ENCODE data around the gene NTRK2.

Gene NTRK2

DNA sequence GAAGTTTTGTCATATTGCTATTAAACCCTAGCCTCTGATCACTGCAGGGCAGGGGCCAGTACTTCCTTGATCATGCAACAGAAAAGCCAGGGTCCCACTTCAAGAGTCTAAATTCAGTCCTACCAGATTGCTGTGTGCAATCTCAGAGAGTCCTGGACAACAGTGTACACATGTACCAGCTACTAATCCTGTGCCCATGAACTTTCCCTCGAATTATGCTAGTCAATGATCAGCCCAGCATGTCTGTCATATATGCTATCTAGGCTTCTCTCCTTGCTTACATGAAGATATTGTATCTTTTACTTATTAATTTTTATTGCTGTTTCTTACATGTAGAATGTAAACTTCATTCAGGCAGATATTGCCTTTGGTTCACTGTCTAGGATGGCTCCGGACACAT is 367.0 kb downstream of the NTRK2 start:
- TF ChIP-seq, protein P1, sequence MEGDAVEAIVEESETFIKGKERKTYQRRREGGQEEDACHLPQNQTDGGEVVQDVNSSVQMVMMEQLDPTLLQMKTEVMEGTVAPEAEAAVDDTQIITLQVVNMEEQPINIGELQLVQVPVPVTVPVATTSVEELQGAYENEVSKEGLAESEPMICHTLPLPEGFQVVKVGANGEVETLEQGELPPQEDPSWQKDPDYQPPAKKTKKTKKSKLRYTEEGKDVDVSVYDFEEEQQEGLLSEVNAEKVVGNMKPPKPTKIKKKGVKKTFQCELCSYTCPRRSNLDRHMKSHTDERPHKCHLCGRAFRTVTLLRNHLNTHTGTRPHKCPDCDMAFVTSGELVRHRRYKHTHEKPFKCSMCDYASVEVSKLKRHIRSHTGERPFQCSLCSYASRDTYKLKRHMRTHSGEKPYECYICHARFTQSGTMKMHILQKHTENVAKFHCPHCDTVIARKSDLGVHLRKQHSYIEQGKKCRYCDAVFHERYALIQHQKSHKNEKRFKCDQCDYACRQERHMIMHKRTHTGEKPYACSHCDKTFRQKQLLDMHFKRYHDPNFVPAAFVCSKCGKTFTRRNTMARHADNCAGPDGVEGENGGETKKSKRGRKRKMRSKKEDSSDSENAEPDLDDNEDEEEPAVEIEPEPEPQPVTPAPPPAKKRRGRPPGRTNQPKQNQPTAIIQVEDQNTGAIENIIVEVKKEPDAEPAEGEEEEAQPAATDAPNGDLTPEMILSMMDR (conservative IDR thresholded peaks at IDR 0.05; ENCODE audit: low read depth, low read length): no peak
- DNase-seq (ENCODE audit: low read depth): no peak
- H3K4me3 ChIP-seq (ENCODE audit: low read length): no peak overlapping the region

GRCh38 chr9:85038061-85038460 is 368.5 kb downstream of the NTRK2 start:
- H3K4me3 ChIP-seq (ENCODE audit: low read length): no peak overlapping the region
- TF ChIP-seq, protein P1 (conservative IDR thresholded peaks at IDR 0.05; ENCODE audit: low read depth, low read length): no peak
- DNase-seq (ENCODE audit: low read depth): no peak

DNA sequence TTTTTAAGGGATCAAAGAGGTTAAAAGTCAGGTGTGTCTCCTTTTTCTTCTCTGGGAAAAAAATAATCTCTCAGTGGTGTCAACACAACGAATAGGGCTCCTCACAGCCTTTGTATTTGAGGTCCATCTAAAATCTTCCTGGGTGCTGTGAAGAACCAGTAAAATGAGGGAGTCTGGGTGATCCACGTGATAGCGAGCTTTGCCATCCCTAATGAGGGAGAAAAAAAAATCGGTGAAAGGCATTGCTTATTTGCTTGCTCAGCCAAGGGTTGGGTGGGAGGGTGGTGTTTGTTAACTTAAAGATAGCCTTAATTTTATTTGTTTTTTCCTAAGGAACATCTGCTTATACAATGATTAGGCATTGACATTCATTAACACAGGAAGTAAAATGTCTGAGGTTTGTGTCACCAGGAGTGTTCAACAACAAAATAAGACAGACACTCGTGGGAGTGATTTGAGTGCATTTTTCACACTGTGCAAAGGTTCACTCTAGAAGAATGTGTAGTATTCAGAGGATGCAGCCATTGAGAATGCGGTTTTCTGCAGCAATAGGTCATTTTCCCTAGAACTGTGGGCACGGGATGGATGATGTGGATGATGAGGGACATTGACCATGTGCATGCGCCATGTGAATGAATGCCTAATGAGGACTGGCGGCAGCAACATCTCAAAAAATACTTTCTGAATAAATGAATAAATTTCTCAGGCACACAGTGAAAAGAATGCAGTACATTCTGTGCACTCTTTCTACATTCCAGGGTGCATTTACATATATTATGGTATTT is 369.5 kb downstream of the NTRK2 start:
- no peak for DNase-seq (ENCODE audit: low read depth)
- TF ChIP-seq, protein P1 (conservative IDR thresholded peaks at IDR 0.05; ENCODE audit: low read depth, low read length): no peak
- H3K4me3 ChIP-seq (ENCODE audit: low read length): no peak overlapping the region

- TF ChIP-seq, protein P1 (conservative IDR thresholded peaks at IDR 0.05; ENCODE audit: low read depth, low read length): no peak
- no peak for DNase-seq (ENCODE audit: low read depth)
- H3K4me3 ChIP-seq (ENCODE audit: low read length): no peak overlapping the region
Measured at GRCh38 chr9:85040146-85040545, 370.6 kb downstream of the NTRK2 start.

- TF ChIP-seq, protein P1 (conservative IDR thresholded peaks at IDR 0.05; ENCODE audit: low read depth, low read length): no peak
- no peak overlapping the region for H3K4me3 ChIP-seq (ENCODE audit: low read length)
- no peak for DNase-seq (ENCODE audit: low read depth)
Measured at GRCh38 chr9:85040821-85041465, 371.4 kb downstream of the NTRK2 start.

DNA sequence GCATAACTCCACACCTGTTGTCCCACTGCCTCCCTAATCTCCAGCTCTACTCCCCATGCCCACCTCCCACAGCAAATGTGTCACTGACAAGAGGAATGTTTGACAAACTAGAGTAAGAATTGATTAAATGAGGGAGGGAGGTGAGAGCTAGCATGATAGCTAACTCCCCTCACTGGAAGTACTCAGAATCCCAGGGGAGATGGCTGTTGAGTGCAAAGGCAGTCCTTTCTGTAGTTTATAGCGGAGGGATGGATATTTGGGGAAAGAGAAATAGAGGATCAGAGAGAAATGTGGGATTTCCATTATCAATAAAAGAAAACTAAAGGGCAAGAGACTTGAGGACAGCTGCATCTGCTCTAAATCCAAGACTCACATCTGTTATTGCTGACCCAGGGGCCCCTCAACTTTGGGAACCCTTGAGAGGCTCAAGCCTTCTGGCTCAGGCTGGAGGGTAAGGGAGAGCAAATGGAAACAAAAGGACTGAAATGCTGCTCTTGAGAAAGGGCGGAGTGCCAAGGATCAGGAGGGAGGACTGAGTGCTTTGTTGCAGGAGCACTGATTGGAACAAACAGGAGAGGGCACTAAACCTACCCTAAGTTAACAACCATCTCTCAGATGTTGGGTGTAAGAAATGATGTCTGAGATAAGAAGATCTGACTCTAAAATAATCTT is 372.1 kb downstream of the NTRK2 start:
- no peak for DNase-seq (ENCODE audit: low read depth)
- H3K4me3 ChIP-seq (ENCODE audit: low read length): no peak overlapping the region
- TF ChIP-seq, protein P1 (conservative IDR thresholded peaks at IDR 0.05; ENCODE audit: low read depth, low read length): no peak
